KMS-11 (cell line): ENCODE measurements around the gene TOM1L1.
"Not testable (repeated sequence)": the region's sequence is repeated elsewhere in the genome, so short reads cannot be mapped to it uniquely, and the experiment has no call there.

Experiments
- H2AFZ ChIP-seq: fragments of 200-600 bp; sonication (generic); 2 replicates; pipeline ENCODE4 v1.6.1; 2016; ENCODE audit warnings: antibody characterized with exemption, mixed run types, low read depth
- H3K27ac ChIP-seq: fragments of 200-600 bp; sonication (generic); 2 replicates; pipeline ENCODE4 v1.6.1; 2016; ENCODE audit warnings: mild to moderate bottlenecking, mixed run types
- H3K27me3 ChIP-seq: fragments of 200-600 bp; sonication (generic); 2 replicates; pipeline ENCODE4 v1.6.1; 2017; ENCODE audit warnings: mild to moderate bottlenecking, low read depth, mixed run types, moderate library complexity; ENCODE audit not compliant: insufficient read depth
- H3K36me3 ChIP-seq: fragments of 200-600 bp; sonication (generic); 2 replicates; pipeline ENCODE4 v1.6.1; 2017; ENCODE audit warnings: mild to moderate bottlenecking, mixed run types; ENCODE audit not compliant: insufficient read depth
- H3K4me1 ChIP-seq: fragments of 200-600 bp; sonication (generic); 2 replicates; pipeline ENCODE4 v1.6.1; 2016; ENCODE audit warnings: mild to moderate bottlenecking, low read depth, mixed run types; ENCODE audit not compliant: poor library complexity, severe bottlenecking
- H3K4me2 ChIP-seq: fragments of 200-600 bp; sonication (generic); 2 replicates; pipeline ENCODE4 v1.7.0; 2016; ENCODE audit warnings: mild to moderate bottlenecking, mixed run types
- H3K4me3 ChIP-seq: fragments of 200-600 bp; sonication (generic); IDR thresholded peaks from 2 replicates; pipeline ENCODE4 v1.6.1; 2017; ENCODE audit warnings: low read depth, low read length, mixed read lengths; ENCODE audit not compliant: insufficient read depth
- H3K79me2 ChIP-seq: fragments of 200-600 bp; sonication (generic); 2 replicates; pipeline ENCODE4 v1.6.1; 2016; ENCODE audit warnings: low read depth, mixed run types; ENCODE audit not compliant: insufficient read depth
- H3K9ac ChIP-seq: fragments of 200-600 bp; sonication (generic); 2 replicates; pipeline ENCODE4 v1.6.1; 2016; ENCODE audit warnings: mild to moderate bottlenecking, mixed run types
- H4K20me1 ChIP-seq: fragments of 200-600 bp; sonication (generic); 2 replicates; pipeline ENCODE4 v1.6.1; 2016; ENCODE audit warnings: mild to moderate bottlenecking, mixed run types; ENCODE audit not compliant: insufficient read depth
- CTCF ChIP-seq: fragments of 200-600 bp; sonication (generic); conservative IDR thresholded peaks from 2 replicates; pipeline ENCODE4 v1.6.1; 2017; ENCODE audit warnings: low read depth, mild to moderate bottlenecking, antibody characterized with exemption, low read length, moderate library complexity, mixed read lengths

TOM1L1 gene

DNA sequence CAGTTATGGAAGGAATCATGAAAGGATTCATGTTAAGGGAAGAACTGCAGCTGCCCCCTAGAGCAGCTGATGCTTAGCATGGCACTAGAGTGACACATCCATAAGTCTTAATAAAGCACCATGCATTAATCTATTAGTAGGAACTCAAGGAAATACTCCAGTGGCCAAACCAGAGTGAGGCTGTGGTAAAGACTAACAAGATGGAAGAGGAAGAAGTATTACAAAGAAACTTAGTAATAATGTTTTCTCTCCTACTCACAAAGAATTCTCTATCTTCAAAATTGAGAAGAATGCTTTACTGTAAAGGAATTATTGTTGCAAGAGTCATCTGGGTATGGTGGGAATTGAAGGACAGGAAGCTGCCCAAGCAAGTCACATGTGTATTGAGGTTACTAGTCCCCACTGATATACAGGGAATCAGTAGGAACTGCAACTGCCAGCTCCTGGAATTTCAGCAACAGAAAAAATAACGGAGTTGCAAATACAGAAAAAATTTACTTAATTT, 29.9 kb upstream of the TOM1L1 start:
- Histone ChIP-seq H3K27ac (no peak overlapping the region), H3K79me2 (no peaks in the 10 kb centered on the region), H4K20me1 (no peaks in the 10 kb centered on the region), H3K36me3 (no peaks in the 10 kb centered on the region), H3K4me3 (no peak overlapping the region), H2AFZ (no peak overlapping the region), H3K9ac (no peak overlapping the region), H3K27me3 (no peaks in the 10 kb centered on the region), H3K4me1 (no peaks in the 10 kb centered on the region), H3K4me2 (no peak overlapping the region)
- no peak for TF ChIP-seq CTCF

DNA sequence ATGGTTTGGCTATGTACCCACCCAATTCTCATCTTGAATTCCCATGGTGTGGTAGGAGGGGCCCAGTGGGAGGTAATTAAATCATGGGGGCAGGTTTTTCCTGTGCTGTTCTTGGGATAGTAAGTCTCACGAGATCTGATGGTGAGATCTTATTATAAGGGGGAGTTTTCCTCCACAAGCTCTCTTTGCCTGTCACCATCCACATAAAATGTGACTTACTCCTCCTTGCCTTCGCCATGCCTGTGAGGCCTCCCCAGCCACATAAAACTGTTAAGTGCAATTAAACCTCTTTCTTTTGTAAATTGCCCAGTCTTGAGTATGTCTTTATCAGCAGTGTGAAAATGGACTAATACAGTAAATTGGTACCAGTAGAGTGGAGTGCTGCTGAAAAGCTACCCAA, 24.7 kb upstream of the TOM1L1 start:
- H3K4me2 ChIP-seq, H3K79me2 ChIP-seq, H3K36me3 ChIP-seq, H3K9ac ChIP-seq, H4K20me1 ChIP-seq, H3K27ac ChIP-seq, H3K4me1 ChIP-seq, H2AFZ ChIP-seq, H3K4me3 ChIP-seq, H3K27me3 ChIP-seq: not testable (repeated sequence)

DNA sequence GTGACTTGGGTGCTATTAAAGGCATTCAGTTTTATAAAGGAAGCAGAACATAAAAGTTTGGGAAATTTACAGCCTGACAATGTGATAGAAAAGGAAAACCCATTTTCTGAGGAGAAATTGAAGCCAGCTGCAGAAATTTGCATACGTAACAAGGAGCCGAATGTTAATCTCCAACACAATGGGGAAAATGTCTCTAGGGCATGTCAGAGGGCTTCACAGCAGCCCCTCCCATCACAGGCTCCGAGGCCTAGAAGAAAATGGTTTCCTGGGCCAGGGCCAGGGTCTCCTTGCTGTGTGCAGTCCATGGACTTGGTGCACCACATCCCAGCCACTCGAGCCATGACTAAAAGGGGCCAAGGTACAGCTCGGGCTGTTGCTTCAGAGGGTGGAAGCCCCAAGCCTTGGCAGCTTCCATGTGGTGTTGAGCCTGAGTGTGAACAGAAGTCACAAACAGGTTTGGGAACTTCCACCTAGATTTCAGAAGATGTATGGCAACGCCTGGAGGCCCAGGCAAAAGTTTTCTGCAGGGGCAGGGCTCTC, 23.9 kb upstream of the TOM1L1 start:
- H3K4me2 ChIP-seq, result no peak overlapping the region
- no peaks in the 10 kb centered on the region for H3K36me3 ChIP-seq
- no peak overlapping the region for H3K4me3 ChIP-seq
- H3K9ac ChIP-seq, result no peak overlapping the region
- H2AFZ ChIP-seq, result no peak overlapping the region
- no peak for TF ChIP-seq CTCF
- no peaks in the 10 kb centered on the region for H3K79me2 ChIP-seq
- H3K4me1 ChIP-seq, result no peaks in the 10 kb centered on the region
- no peaks in the 10 kb centered on the region for H4K20me1 ChIP-seq
- H3K27me3 ChIP-seq, result no peaks in the 10 kb centered on the region
- no peak overlapping the region for H3K27ac ChIP-seq

GRCh38 chr17:54881255-54881972, 19.2 kb upstream of the TOM1L1 start:
- Histone ChIP-seq H4K20me1 (no peaks in the 10 kb centered on the region), H3K4me1 (no peaks in the 10 kb centered on the region), H3K4me3 (no peak overlapping the region), H3K27ac (no peak overlapping the region), H3K36me3 (no peaks in the 10 kb centered on the region), H3K4me2 (no peak overlapping the region), H3K79me2 (no peaks in the 10 kb centered on the region), H2AFZ (no peak overlapping the region), H3K9ac (no peak overlapping the region), H3K27me3 (no peaks in the 10 kb centered on the region)
- no peak for TF ChIP-seq CTCF

DNA sequence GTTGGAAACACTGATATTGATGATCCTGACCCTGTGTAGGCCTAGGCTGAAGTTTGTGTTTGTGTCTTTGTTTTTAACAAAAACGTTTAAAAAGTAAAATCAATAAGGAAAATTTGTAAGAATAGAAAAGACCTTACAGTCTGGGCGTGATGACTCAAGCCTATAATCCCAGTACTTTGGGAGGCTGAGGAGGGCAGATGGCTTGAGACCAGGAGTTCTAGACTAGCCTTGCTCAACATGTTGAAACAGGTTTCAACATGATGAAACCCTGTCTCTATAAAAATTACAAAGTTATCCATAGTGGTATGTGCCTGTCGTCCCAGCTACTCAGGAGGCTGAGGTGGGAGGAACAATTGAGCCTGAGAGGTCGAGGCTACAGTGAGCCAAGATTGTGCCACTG, 18.3 kb upstream of the TOM1L1 start:
- TF ChIP-seq CTCF, result no peak
- Histone ChIP-seq H4K20me1 (no peaks in the 10 kb centered on the region), H3K27ac (no peak overlapping the region), H3K4me2 (no peak overlapping the region), H2AFZ (no peak overlapping the region), H3K4me1 (no peaks in the 10 kb centered on the region), H3K27me3 (no peaks in the 10 kb centered on the region), H3K36me3 (no peaks in the 10 kb centered on the region), H3K4me3 (no peak overlapping the region), H3K9ac (no peak overlapping the region), H3K79me2 (no peaks in the 10 kb centered on the region)
